Fibroblast of villous mesenchyme (primary cell): ENCODE measurements around the gene LRRN1. TPM values are rescaled to one million over a fixed set of nuclear protein-coding genes. Genes with fewer than 3 reads are reported as not detected.
"Not testable (repeated sequence)": the region's sequence is repeated elsewhere in the genome, so short reads cannot be mapped to it uniquely, and the experiment has no call there.

ENCODE experiments used
- DNase-seq: peaks from one replicate; pipeline ENCODE4 v3.0.0-alpha.2; 2010; ENCODE audit warnings: low read depth
- H3K4me3 ChIP-seq: 2 replicates; pipeline ENCODE4 v1.5.1; 2011; ENCODE audit warnings: low read depth, mild to moderate bottlenecking, low read length
- total RNA-seq: library from RNA; depleted of rRNA; stranded (reverse); fragments of >200 nt; gene quantifications from 2 replicates; pipeline ENCODE4 v1.2.3, GENCODE V29; 2012
- TF ChIP-seq, protein P1 (sequence below): IDR thresholded peaks from 2 replicates; pipeline ENCODE4 v1.5.1; 2012; ENCODE audit warnings: low read depth, mild to moderate bottlenecking, low read length; ENCODE audit not compliant: insufficient read depth

Gene LRRN1
- total RNA-seq, 1 donor: under 0.01 TPM

DNA sequence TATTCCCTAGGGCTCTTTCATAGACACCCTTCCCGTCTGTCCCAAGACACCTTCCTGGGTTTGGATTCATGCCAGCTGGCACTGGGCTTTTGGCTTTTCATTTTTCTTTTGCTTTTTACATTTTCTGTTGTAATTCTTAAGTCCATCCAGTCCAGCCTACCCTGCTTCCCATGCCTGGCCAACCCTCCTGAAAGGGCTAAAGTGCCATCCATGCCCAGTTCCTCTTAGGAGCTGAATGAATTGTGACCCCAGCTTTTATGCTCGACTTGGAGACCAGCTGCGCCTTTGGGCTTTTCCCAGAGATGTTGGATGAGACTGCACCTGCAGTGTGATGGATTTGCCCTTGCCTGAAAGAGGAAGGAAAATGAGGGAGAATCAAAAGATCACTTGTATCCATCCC, 25.8 kb downstream of the LRRN1 start:
- TF ChIP-seq, protein P1, sequence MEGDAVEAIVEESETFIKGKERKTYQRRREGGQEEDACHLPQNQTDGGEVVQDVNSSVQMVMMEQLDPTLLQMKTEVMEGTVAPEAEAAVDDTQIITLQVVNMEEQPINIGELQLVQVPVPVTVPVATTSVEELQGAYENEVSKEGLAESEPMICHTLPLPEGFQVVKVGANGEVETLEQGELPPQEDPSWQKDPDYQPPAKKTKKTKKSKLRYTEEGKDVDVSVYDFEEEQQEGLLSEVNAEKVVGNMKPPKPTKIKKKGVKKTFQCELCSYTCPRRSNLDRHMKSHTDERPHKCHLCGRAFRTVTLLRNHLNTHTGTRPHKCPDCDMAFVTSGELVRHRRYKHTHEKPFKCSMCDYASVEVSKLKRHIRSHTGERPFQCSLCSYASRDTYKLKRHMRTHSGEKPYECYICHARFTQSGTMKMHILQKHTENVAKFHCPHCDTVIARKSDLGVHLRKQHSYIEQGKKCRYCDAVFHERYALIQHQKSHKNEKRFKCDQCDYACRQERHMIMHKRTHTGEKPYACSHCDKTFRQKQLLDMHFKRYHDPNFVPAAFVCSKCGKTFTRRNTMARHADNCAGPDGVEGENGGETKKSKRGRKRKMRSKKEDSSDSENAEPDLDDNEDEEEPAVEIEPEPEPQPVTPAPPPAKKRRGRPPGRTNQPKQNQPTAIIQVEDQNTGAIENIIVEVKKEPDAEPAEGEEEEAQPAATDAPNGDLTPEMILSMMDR: no peak
- DNase-seq: no peak
- no peak overlapping the region for H3K4me3 ChIP-seq

- H3K4me3 ChIP-seq: no peak overlapping the region
- TF ChIP-seq, protein P1: no peak
- DNase-seq: no peak
These were observed 27.3 kb downstream of the LRRN1 start for GRCh38 chr3:3826521-3826920.

DNA sequence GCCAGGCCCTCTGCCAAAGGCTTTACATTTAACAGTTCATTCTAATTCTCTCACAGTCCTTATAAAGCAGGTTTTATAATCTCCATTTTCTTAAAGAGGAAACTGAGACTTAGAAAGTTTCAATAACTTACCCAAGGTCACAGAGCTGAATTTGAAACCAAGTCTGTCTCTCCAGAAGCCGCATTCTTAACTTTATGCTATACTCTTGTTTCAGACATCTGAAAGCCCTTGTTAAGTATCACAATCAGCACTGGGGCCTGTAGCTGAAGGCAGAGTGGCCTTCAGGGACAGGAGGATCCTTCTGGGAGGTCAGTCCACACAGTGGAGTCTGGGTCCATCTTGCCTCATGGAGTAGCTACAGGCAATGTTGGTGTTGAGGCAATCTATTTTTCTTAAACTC, 27.9 kb downstream of the LRRN1 start:
- H3K4me3 ChIP-seq: no peak overlapping the region
- no peak for DNase-seq
- TF ChIP-seq, protein P1: no peak

GRCh38 chr3:3828417-3828816, 29.2 kb downstream of the LRRN1 start:
- DNase-seq, H3K4me3 ChIP-seq: not testable (repeated sequence)

DNA sequence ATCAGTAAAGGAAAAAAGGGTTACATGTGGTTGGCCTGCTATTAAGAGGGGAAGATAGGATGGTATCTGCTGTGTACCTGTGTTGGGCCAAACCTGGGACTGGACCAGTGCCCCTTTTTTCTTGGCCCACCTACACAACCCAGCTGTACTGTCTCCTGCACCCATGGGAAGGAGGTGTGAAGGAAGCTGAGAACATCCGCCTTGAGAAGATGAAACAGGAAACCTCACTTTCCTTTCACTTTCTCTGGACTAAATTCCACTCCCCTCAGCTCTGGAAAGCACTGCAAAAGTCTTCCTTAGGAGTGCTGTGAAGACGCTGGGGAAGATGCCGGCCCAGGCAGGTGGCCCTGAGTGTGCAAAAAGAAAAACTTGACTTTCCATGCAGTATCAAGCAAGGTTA, 37.6 kb downstream of the LRRN1 start:
- no peak for DNase-seq
- TF ChIP-seq, protein P1: no peak
- H3K4me3 ChIP-seq: no peak overlapping the region

DNA sequence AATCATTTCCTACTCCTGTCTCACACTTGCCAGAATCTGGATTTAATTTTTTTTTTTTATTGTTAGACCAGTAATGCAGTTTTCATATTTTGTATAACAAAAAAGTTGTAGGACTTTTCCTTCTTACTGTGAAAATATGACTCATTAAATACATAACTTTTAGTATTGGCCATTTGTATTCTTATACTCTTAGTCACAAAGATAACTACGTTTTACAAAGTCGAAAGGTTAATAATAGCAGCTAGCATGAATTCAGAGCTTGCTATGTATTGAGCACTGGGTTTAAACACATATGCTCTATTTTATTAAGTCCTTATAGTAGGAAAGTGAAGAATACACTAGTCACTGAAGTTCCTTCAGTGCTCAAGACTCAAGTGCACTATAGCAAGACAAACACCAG, 43.1 kb downstream of the LRRN1 start:
- TF ChIP-seq, protein P1: no peak
- no peak overlapping the region for H3K4me3 ChIP-seq
- no peak for DNase-seq

- TF ChIP-seq, protein P1: no peak
- H3K4me3 ChIP-seq: no peak overlapping the region
- DNase-seq: no peak
These were observed 49.0 kb downstream of the LRRN1 start for GRCh38 chr3:3847994-3848922.
